ENCODE measurements around the gene PIMREG.

Gene PIMREG

GRCh38 chr17:6470146-6470718 is 26.0 kb downstream of the PIMREG start:
- POLR2A ChIA-PET = no interaction called here

GRCh38 chr17:6470751-6471521 is 26.7 kb downstream of the PIMREG start:
- CTCF ChIA-PET = interaction anchor here (0.6 to 1.3 kb wide), 4 partner anchors 177 to 452 kb away, joined by 3 to 4 read pairs (median 3); no protein-coding TSS in a partner anchor
- Histone ChIP-seq H3K9me3 (ENCODE audit: control insufficient read depth, insufficient read depth, low read depth, low read length) (no peaks in the 10 kb centered on the region), H3K27ac (ENCODE audit: extremely low read depth, low read depth, low read length) (no peak overlapping the region), H3K36me3 (ENCODE audit: control insufficient read depth in 2 of 2, insufficient read depth in 1 of 2, low read length in 2 of 2) (no peaks in the 10 kb centered on the region), H3K4me3 (ENCODE audit: low read depth, low read length) (no peak overlapping the region), H3K4me1 (ENCODE audit: control insufficient read depth, insufficient read depth, low read length) (peaks cover 4% of the 10 kb centered on the region; the same call in 1 of the 2 replicates)
- POLR2A ChIA-PET = no interaction called here
- TF ChIP-seq ZIC2 (tag by site-specific recombination; IDR thresholded peaks at IDR 0.05) (peak; percentile 92), ZNF580 (tag by site-specific recombination; IDR thresholded peaks at IDR 0.05) (no peak), ZNF518A (tag by site-specific recombination; conservative IDR thresholded peaks at IDR 0.05; ENCODE audit: low read depth) (no peak), ZNF843 (tag by site-specific recombination; IDR thresholded peaks at IDR 0.05) (no peak), PBX3 (CRISPR knock-in tag; IDR thresholded peaks at IDR 0.05) (no peak), ZXDB (tag by site-specific recombination; IDR thresholded peaks at IDR 0.05) (no peak), ZNF658 (tag by site-specific recombination; IDR thresholded peaks at IDR 0.05) (no peak)

More at GRCh38 chr17:6470146-6470718, 26.0 kb downstream of the PIMREG start:
- H3K36me3 ChIP-seq (ENCODE audit: control insufficient read depth in 2 of 2, insufficient read depth in 1 of 2, low read length in 2 of 2) = no peaks in the 10 kb centered on the region
- no peak overlapping the region for H3K27ac ChIP-seq (ENCODE audit: extremely low read depth, low read depth, low read length)
- H3K4me1 ChIP-seq (ENCODE audit: control insufficient read depth, insufficient read depth, low read length) = peaks cover 3% of the 10 kb centered on the region; the same call in 1 of the 2 replicates
- no peaks in the 10 kb centered on the region for H3K9me3 ChIP-seq (ENCODE audit: control insufficient read depth, insufficient read depth, low read depth, low read length)
- no peak overlapping the region for H3K4me3 ChIP-seq (ENCODE audit: low read depth, low read length)
- CTCF ChIA-PET = interaction anchor here (0.6 to 1.0 kb wide), 2 partner anchors 373 to 453 kb away, joined by 3 read pairs; no protein-coding TSS in a partner anchor
- no peak for TF ChIP-seq PATZ1 (tag by site-specific recombination; IDR thresholded peaks at IDR 0.05)
- TF ChIP-seq PRDM6 (tag by site-specific recombination; IDR thresholded peaks at IDR 0.05) = no peak
- TF ChIP-seq ZNF692 (tag by site-specific recombination; IDR thresholded peaks at IDR 0.05) = no peak
- TF ChIP-seq ZSCAN18 (tag by site-specific recombination; IDR thresholded peaks at IDR 0.05) = no peak

Measured in HEK293 (cell line).